HepG2 (cell line): ENCODE data around the gene USP34. TPM values are rescaled to one million over a fixed set of nuclear protein-coding genes. Genes with fewer than 3 reads are reported as not detected.
A peak's percentile ranks its signal among the peaks of the same experiment; 100 is the strongest.

ENCODE experiments used
- ATAC-seq: fragments of 200-7000 bp; cut with Tn5 transposase; 3 replicates; pipeline ENCODE4 v1.9.1; 2020; ENCODE audit warnings: mild to moderate bottlenecking, moderate library complexity
- BruUV-seq: library from RNA; stranded (reverse); fragments of 400-500 nt; replicated peaks from 2 replicates; lab custom pipeline; 2021; lab: Mats Ljungman, UMichigan
- CTCF ChIA-PET: fragments of 300-600 bp; formaldehyde crosslinking; extraction: SDS; loops from one replicate; lab custom pipeline; 2021; ENCODE audit warnings: low total read pairs, inconsistent platforms, low intra/inter-chr PET ratio; lab: Yijun Ruan, JAX
- POLR2A ChIA-PET: fragments of 350-600 bp; sonication (Branson Sonifier 250); formaldehyde crosslinking; loops from one replicate; lab custom pipeline; 2020; ENCODE audit warnings: antibody characterized with exemption, inconsistent platforms; lab: Yijun Ruan, JAX
- DNase-seq: peaks from one replicate; pipeline ENCODE4 v3.0.0-alpha.2; 2015; ENCODE audit warnings: low spot score
- FAIRE-seq: peaks from 3 replicates; lab custom pipeline; 2011; peaks lifted over from hg19 to GRCh38; lab: Jason Lieb, UNC
- H2AFZ ChIP-seq: one replicate; pipeline ENCODE4 v1.6.1; 2011; ENCODE audit warnings: low read length, inconsistent platforms
- H3K27ac ChIP-seq: fragments of 300-600 bp; 3 replicates; pipeline ENCODE4 v1.8.0; 2011; ENCODE audit warnings: mixed run types, mild to moderate bottlenecking, mixed read lengths, low read length, inconsistent platforms; ENCODE audit not compliant: insufficient read depth; ENCODE audit errors: extremely low read length
- H3K27me3 ChIP-seq, 2 experiments: fragments of 200-600 bp in 1 of 2; 2 replicates in 1 of 2; 3 replicates in 1 of 2; pipeline versions ENCODE4 v1.6.0 to v1.8.0; 2011; ENCODE audit warnings: low read length in 2 of 2, mild to moderate bottlenecking in 2 of 2, moderate library complexity in 2 of 2, inconsistent platforms in 1 of 2; ENCODE audit not compliant: insufficient read depth in 2 of 2, control insufficient read depth in 1 of 2
- H3K36me3 ChIP-seq, 2 experiments: fragments of 200-600 bp in 1 of 2; replicated peaks in 1 of 2; 2 replicates in 1 of 2; 3 replicates in 1 of 2; pipeline versions ENCODE4 v1.5.1 to v1.8.0; 2011; ENCODE audit warnings: low read length in 2 of 2, inconsistent platforms in 1 of 2; ENCODE audit not compliant: insufficient read depth in 2 of 2, control insufficient read depth in 1 of 2
- H3K4me1 ChIP-seq: 2 replicates; pipeline ENCODE4 v1.5.1; 2012; ENCODE audit warnings: low read length, inconsistent platforms; ENCODE audit not compliant: insufficient read depth
- H3K4me2 ChIP-seq: 2 replicates; pipeline ENCODE4 v1.6.0; 2011; ENCODE audit warnings: low read depth, low read length, inconsistent platforms
- H3K4me3 ChIP-seq, 3 experiments: fragments of 200-600 bp in 1 of 3; sonication (generic), shearing (Covaris generic) in 1 of 3; replicated peaks in 1 of 3; 2 replicates each; pipeline ENCODE4 v1.5.1; 2011 to 2016; ENCODE audit warnings: low read length in 3 of 3, inconsistent platforms in 2 of 3, low read depth in 2 of 3, mild to moderate bottlenecking in 2 of 3, control low read depth in 1 of 3, mixed read lengths in 1 of 3; ENCODE audit not compliant: insufficient read depth in 1 of 3
- H3K79me2 ChIP-seq: one replicate; pipeline ENCODE4 v1.6.1; 2011; ENCODE audit warnings: low read length, inconsistent platforms; ENCODE audit not compliant: insufficient read depth
- H3K9ac ChIP-seq: 2 replicates; pipeline ENCODE4 v1.6.0; 2011; ENCODE audit warnings: mild to moderate bottlenecking, low read depth, low read length, inconsistent platforms; ENCODE audit not compliant: insufficient read depth
- H3K9me3 ChIP-seq: 2 replicates; pipeline ENCODE4 v1.5.1; 2012; ENCODE audit warnings: mild to moderate bottlenecking, low read length
- H4K20me1 ChIP-seq: 2 replicates; pipeline ENCODE4 v1.6.0; 2011; ENCODE audit warnings: inconsistent platforms, mild to moderate bottlenecking, low read length, moderate library complexity; ENCODE audit not compliant: insufficient read depth
- BRCA1 ChIP-seq: sonication (generic); formaldehyde crosslinking; IDR thresholded peaks from 2 replicates; pipeline ENCODE4 v1.4.0; 2020; ENCODE audit warnings: missing genetic modification reagents
- FOXO4 ChIP-seq: sonication (generic); formaldehyde crosslinking; conservative IDR thresholded peaks from 2 replicates; pipeline ENCODE4 v1.8.1; 2023; ENCODE audit warnings: missing genetic modification reagents
- HBP1 ChIP-seq: IDR thresholded peaks from 2 replicates; pipeline ENCODE4 v1.6.1; 2016; ENCODE audit warnings: low read depth, control low read depth
- KDM4B ChIP-seq: sonication (generic); formaldehyde crosslinking; IDR thresholded peaks from 2 replicates; pipeline ENCODE4 v1.4.0; 2020; ENCODE audit warnings: missing genetic modification reagents
- NBN ChIP-seq: fragments of 450-650 bp; conservative IDR thresholded peaks from 2 replicates; pipeline ENCODE4 v1.6.1; 2017
- PATZ1 ChIP-seq: sonication (generic); formaldehyde crosslinking; IDR thresholded peaks from 2 replicates; pipeline ENCODE4 v1.4.0; 2020; ENCODE audit warnings: missing genetic modification reagents
- PHF8 ChIP-seq: sonication (generic); formaldehyde crosslinking; IDR thresholded peaks from 2 replicates; pipeline ENCODE4 v1.5.0; 2020; ENCODE audit warnings: missing genetic modification reagents
- PPARG ChIP-seq: conservative IDR thresholded peaks from 2 replicates; pipeline ENCODE4 v1.6.1; 2016; ENCODE audit warnings: missing biosample characterization, missing genetic modification reagents
- SMYD3 ChIP-seq: sonication (generic); formaldehyde crosslinking; IDR thresholded peaks from 2 replicates; pipeline ENCODE4 v1.8.1; 2023; ENCODE audit warnings: mild to moderate bottlenecking, missing genetic modification reagents
- ZBTB38 ChIP-seq: sonication (generic); formaldehyde crosslinking; IDR thresholded peaks from 2 replicates; pipeline ENCODE4 v1.5.1; 2020; ENCODE audit warnings: mild to moderate bottlenecking, missing genetic modification reagents
- ZIK1 ChIP-seq: sonication (generic); formaldehyde crosslinking; IDR thresholded peaks from 2 replicates; pipeline ENCODE4 v1.5.0; 2020; ENCODE audit warnings: mild to moderate bottlenecking, low read depth, missing genetic modification reagents, borderline replicate concordance
- ZMAT3 ChIP-seq: sonication (generic); formaldehyde crosslinking; conservative IDR thresholded peaks from 2 replicates; pipeline ENCODE4 v1.7.0; 2021; ENCODE audit warnings: missing genetic modification reagents
- ZMYM3 ChIP-seq: sonication (generic); formaldehyde crosslinking; IDR thresholded peaks from 2 replicates; pipeline ENCODE4 v1.5.1; 2020; ENCODE audit warnings: mild to moderate bottlenecking, missing genetic modification reagents
- ZNF280B ChIP-seq: sonication (generic); formaldehyde crosslinking; IDR thresholded peaks from 2 replicates; pipeline ENCODE4 v1.5.0; 2020; ENCODE audit warnings: missing genetic modification reagents, mild to moderate bottlenecking, borderline replicate concordance
- ZNF724P ChIP-seq: sonication (generic); formaldehyde crosslinking; IDR thresholded peaks from 2 replicates; pipeline ENCODE4 v1.8.0; 2022; ENCODE audit warnings: missing genetic modification reagents, borderline replicate concordance
- WGBS: methylation state at CpG from one replicate; pipeline ENCODE4 v1.1.6; 2017; ENCODE audit warnings: low lambda C conversion rate; 5-methylcytosine and 5-hydroxymethylcytosine counted together
- in situ Hi-C: cut with HindIII; loops from 2 replicates; pipeline ENCODE4 v1.10.0; 2017; ENCODE audit warnings: low pct_unique_long_range_greater_than_20kb; ENCODE audit not compliant: extremely low pct_ligation_motif_present
- intact Hi-C: fragments of 100-400 bp; cut with micrococcal nuclease; formaldehyde crosslinking; loops from one replicate; pipeline ENCODE4 v1.10.0; 2022; ENCODE audit not compliant: unreplicated experiment
- polyA plus RNA-seq, 8 experiments: library from polyadenylated mRNA; depleted of rRNA in 3 of 8; stranded (reverse) in 7 of 8; unstranded in 1 of 8; fragments of >200 nt; fragmentation: Illumina TruSeq in 4 of 8; extraction: Trizol in 4 of 8; gene quantifications; 2 replicates each; pipeline versions ENCODE4 v1.2.1 to v1.2.3, GENCODE V29; 2011 to 2016; ENCODE audit warnings: low read depth in 4 of 8, missing spikeins in 1 of 8, mixed read lengths in 1 of 8; ENCODE audit not compliant: insufficient read depth in 1 of 8
- total RNA-seq, 5 experiments: library from RNA; depleted of rRNA; stranded (reverse); fragments of >200 nt; fragmentation: Illumina TruSeq; extraction: Trizol; gene quantifications; 2 replicates each; pipeline ENCODE4 v1.2.3, GENCODE V29; 2016; ENCODE audit warnings: low read depth in 1 of 5
- TF ChIP-seq, protein P1 (sequence below): sonication (generic); formaldehyde crosslinking; IDR thresholded peaks from 2 replicates; pipeline ENCODE4 v1.8.0; 2022; ENCODE audit warnings: missing genetic modification reagents, low read depth, mild to moderate bottlenecking, borderline replicate concordance

The USP34 gene
- total and polyA plus RNA-seq, 2 of the 13 experiments (the other 11 are each of a cell fraction or from before 2014, with no cell fraction given): 99.2 to 100 TPM

DNA sequence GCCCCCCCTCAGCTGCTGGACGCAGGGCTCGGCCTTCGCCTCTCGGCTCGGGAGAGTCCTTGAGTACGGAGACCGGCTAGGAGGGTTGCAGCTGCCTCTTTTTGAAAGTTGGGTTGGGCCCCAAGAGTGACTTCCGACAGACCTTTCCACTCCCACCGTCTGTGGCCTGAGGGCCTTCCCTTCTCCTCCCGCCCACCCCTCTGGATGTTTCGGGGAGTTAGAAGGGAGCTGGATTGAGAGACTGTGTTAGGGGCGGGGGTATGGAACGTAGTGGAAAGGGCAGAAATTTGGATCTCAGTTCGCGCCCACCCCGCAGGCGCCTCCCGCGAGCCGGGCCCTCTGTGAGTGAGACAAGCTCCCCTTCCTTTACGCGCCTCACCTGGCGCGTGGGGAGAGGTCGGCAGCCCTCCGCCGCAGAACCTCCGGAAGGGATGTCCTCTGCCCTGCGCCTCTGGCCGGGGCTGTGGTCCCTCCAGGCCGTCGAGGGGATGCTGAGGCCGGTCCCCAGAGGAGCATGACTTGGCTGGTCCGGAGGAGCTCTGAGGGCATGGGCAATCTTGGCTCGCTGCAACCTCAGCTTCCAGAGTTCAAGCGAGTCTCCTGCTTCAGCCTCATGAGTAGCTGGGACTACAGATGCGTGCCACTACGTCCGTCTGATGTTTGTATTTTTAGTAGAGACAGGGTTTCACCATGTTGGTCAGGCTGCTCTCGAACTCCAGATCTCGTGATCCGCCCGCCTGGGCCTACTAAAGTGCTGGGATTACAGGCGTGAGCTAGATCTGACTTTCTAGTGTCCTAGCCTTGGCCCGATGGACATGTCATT lies 292.9 kb downstream of the USP34 start:
- DNase-seq (peak; percentile 19), FAIRE-seq (peak; percentile 32), ATAC-seq (peak; percentile 27)
- peak overlapping the region; percentile 85 for H3K4me2 ChIP-seq
- no peaks in the 10 kb centered on the region for H3K9me3 ChIP-seq
- H3K36me3 ChIP-seq: peaks cover 9 to 33% of the 10 kb centered on the region in 2 experiments
- ChIA-PET CTCF (no interaction called here), POLR2A (interaction anchor here (0.7 to 4.0 kb wide), 22 partner anchors 8 to 586 kb away, joined by 3 to 79 read pairs (median 5); partner anchors contain the start of genes C2orf74, PAPOLG, PEX13 and PUS10)
- whole genome bisulfite sequencing: 21% methylated on average over 28 of the region's 45 CpGs
- H3K4me3 ChIP-seq: peak overlapping the region; percentile 85 to 94 (median 93)
- peak overlapping the region; percentile 96 for H3K9ac ChIP-seq
- peaks cover 70% of the 10 kb centered on the region for H3K4me1 ChIP-seq
- H3K79me2 ChIP-seq: peaks cover 51% of the 10 kb centered on the region
- H3K27ac ChIP-seq: peak overlapping the region; percentile 93
- BruUV-seq: TSS peak; percentile 60
- intact Hi-C loops (loop anchor here (2.0 kb wide), 1 partner anchor 161 kb away; the partner anchor contains the start of gene PEX13), in situ Hi-C loops (no loop called here)
- no peaks in the 10 kb centered on the region for H4K20me1 ChIP-seq
- H2AFZ ChIP-seq: no peak overlapping the region
- H3K27me3 ChIP-seq: no peaks in the 10 kb centered on the region
- TF ChIP-seq SMYD3 (CRISPR knock-in tag) (no peak; the same call in 1 of the 2 replicates), ZNF724P (CRISPR knock-in tag) (peak; percentile 40), ZNF280B (CRISPR knock-in tag) (peak; percentile 63; the same call in 1 of the 2 replicates), PHF8 (CRISPR knock-in tag) (no peak; the same call in 1 of the 2 replicates), ZBTB38 (CRISPR knock-in tag) (peak; percentile 84), FOXO4 (CRISPR knock-in tag) (0 out of 2 replicates have a peak, but pooled peaks have one; percentile 50), BRCA1 (CRISPR knock-in tag) (no peak), PATZ1 (CRISPR knock-in tag) (peak; percentile 61), PPARG (CRISPR knock-in tag) (0 out of 2 replicates have a peak, but pooled peaks have one; percentile 14), NBN (no peak), HBP1 (peak; percentile 19; the same call in 1 of the 2 replicates), ZMAT3 (CRISPR knock-in tag) (0 out of 2 replicates have a peak, but pooled peaks have one; percentile 56), ZMYM3 (CRISPR knock-in tag) (no peak), ZIK1 (CRISPR knock-in tag) (no peak; the same call in 1 of the 2 replicates), KDM4B (no peak)
- TF ChIP-seq, protein P1, sequence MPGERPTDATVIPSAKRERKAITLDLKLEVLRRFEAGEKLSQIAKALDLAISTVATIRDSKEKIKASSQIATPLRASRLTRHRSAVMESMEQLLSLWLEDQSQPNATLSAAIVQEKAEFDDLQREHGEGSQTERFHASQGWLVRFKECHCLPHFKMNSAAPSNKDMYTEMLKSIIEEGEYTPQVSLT (CRISPR knock-in tag): no peak; the same call in 1 of the 2 replicates
